IPS-15b (cell line): ENCODE results near the gene MROH9.

Source experiments
- H3K27me3 ChIP-seq: one replicate; pipeline ENCODE4 v1.6.1; 2013; ENCODE audit warnings: low read length; ENCODE audit not compliant: control insufficient read depth, insufficient read depth
- H3K36me3 ChIP-seq: one replicate; pipeline ENCODE4 v1.6.1; 2013; ENCODE audit warnings: low read length; ENCODE audit not compliant: control insufficient read depth, insufficient read depth
- H3K4me1 ChIP-seq: one replicate; pipeline ENCODE4 v1.6.1; 2013; ENCODE audit warnings: mild to moderate bottlenecking, low read length; ENCODE audit not compliant: control insufficient read depth, insufficient read depth
- H3K4me3 ChIP-seq: one replicate; pipeline ENCODE4 v1.5.1; 2013; ENCODE audit warnings: low read depth, low read length
- H3K9ac ChIP-seq: one replicate; pipeline ENCODE4 v1.6.1; 2013; ENCODE audit warnings: low read depth, mild to moderate bottlenecking, low read length
- H3K9me3 ChIP-seq: one replicate; pipeline ENCODE4 v1.6.1; 2013; ENCODE audit warnings: mild to moderate bottlenecking, low read length; ENCODE audit not compliant: control insufficient read depth, insufficient read depth

The MROH9 gene

GRCh38 chr1:171038284-171038683 lies 103.0 kb downstream of the MROH9 start:
- H3K9me3 ChIP-seq, result no peaks in the 10 kb centered on the region
- H3K9ac ChIP-seq, result no peak overlapping the region
- H3K36me3 ChIP-seq, result no peaks in the 10 kb centered on the region
- peaks cover under 1% of the 10 kb centered on the region for H3K4me1 ChIP-seq
- H3K27me3 ChIP-seq, result no peaks in the 10 kb centered on the region
- H3K4me3 ChIP-seq, result no peak overlapping the region

GRCh38 chr1:171048014-171048413 lies 112.7 kb downstream of the MROH9 start:
- no peak overlapping the region for H3K4me3 ChIP-seq
- H3K36me3 ChIP-seq, result no peaks in the 10 kb centered on the region
- H3K9ac ChIP-seq, result no peak overlapping the region
- H3K4me1 ChIP-seq, result no peaks in the 10 kb centered on the region
- no peaks in the 10 kb centered on the region for H3K9me3 ChIP-seq
- H3K27me3 ChIP-seq, result no peaks in the 10 kb centered on the region

GRCh38 chr1:171052977-171053376 lies 117.6 kb downstream of the MROH9 start:
- Histone ChIP-seq H3K27me3 (no peaks in the 10 kb centered on the region), H3K36me3 (no peaks in the 10 kb centered on the region), H3K4me1 (no peaks in the 10 kb centered on the region), H3K9ac (no peak overlapping the region), H3K9me3 (no peaks in the 10 kb centered on the region), H3K4me3 (no peak overlapping the region)

GRCh38 chr1:171055966-171056643 lies 120.8 kb downstream of the MROH9 start:
- H3K27me3 ChIP-seq, result no peaks in the 10 kb centered on the region
- H3K4me3 ChIP-seq, result no peak overlapping the region
- H3K9ac ChIP-seq, result no peak overlapping the region
- no peaks in the 10 kb centered on the region for H3K4me1 ChIP-seq
- H3K9me3 ChIP-seq, result no peaks in the 10 kb centered on the region
- H3K36me3 ChIP-seq, result no peaks in the 10 kb centered on the region

- Histone ChIP-seq H3K9me3 (no peaks in the 10 kb centered on the region), H3K27me3 (no peaks in the 10 kb centered on the region), H3K36me3 (no peaks in the 10 kb centered on the region), H3K4me3 (no peak overlapping the region), H3K9ac (no peak overlapping the region), H3K4me1 (no peaks in the 10 kb centered on the region)
These were observed 126.2 kb downstream of the MROH9 start for GRCh38 chr1:171061425-171062143.

- H3K4me3 ChIP-seq, result no peak overlapping the region
- no peaks in the 10 kb centered on the region for H3K27me3 ChIP-seq
- H3K9me3 ChIP-seq, result no peaks in the 10 kb centered on the region
- no peaks in the 10 kb centered on the region for H3K36me3 ChIP-seq
- no peak overlapping the region for H3K9ac ChIP-seq
- H3K4me1 ChIP-seq, result no peaks in the 10 kb centered on the region
These were observed 127.6 kb downstream of the MROH9 start for GRCh38 chr1:171062902-171063301.

GRCh38 chr1:171075041-171075440 lies 139.7 kb downstream of the MROH9 start:
- H3K9me3 ChIP-seq, result no peaks in the 10 kb centered on the region
- no peaks in the 10 kb centered on the region for H3K27me3 ChIP-seq
- H3K4me3 ChIP-seq, result no peak overlapping the region
- no peaks in the 10 kb centered on the region for H3K4me1 ChIP-seq
- peaks cover 2% of the 10 kb centered on the region for H3K36me3 ChIP-seq
- H3K9ac ChIP-seq, result no peak overlapping the region

GRCh38 chr1:171081314-171081753 lies 146.0 kb downstream of the MROH9 start:
- H3K27me3 ChIP-seq, result no peaks in the 10 kb centered on the region
- peaks cover 2% of the 10 kb centered on the region for H3K36me3 ChIP-seq
- H3K4me1 ChIP-seq, result no peaks in the 10 kb centered on the region
- no peak overlapping the region for H3K9ac ChIP-seq
- H3K4me3 ChIP-seq, result no peak overlapping the region
- H3K9me3 ChIP-seq, result no peaks in the 10 kb centered on the region

GRCh38 chr1:171081763-171082201 lies 146.4 kb downstream of the MROH9 start:
- Histone ChIP-seq H3K9ac (no peak overlapping the region), H3K4me3 (no peak overlapping the region), H3K27me3 (no peaks in the 10 kb centered on the region), H3K36me3 (peaks cover under 1% of the 10 kb centered on the region), H3K4me1 (no peaks in the 10 kb centered on the region), H3K9me3 (no peaks in the 10 kb centered on the region)

- no peaks in the 10 kb centered on the region for H3K27me3 ChIP-seq
- H3K4me1 ChIP-seq, result no peaks in the 10 kb centered on the region
- no peak overlapping the region for H3K9ac ChIP-seq
- no peaks in the 10 kb centered on the region for H3K9me3 ChIP-seq
- no peak overlapping the region for H3K4me3 ChIP-seq
- no peaks in the 10 kb centered on the region for H3K36me3 ChIP-seq
These were observed 147.3 kb downstream of the MROH9 start for GRCh38 chr1:171082606-171083005.

GRCh38 chr1:171083222-171083621 lies 147.9 kb downstream of the MROH9 start:
- Histone ChIP-seq H3K27me3 (no peaks in the 10 kb centered on the region), H3K4me1 (no peaks in the 10 kb centered on the region), H3K9ac (no peak overlapping the region), H3K9me3 (no peaks in the 10 kb centered on the region), H3K4me3 (no peak overlapping the region), H3K36me3 (no peaks in the 10 kb centered on the region)

GRCh38 chr1:171084091-171084490 lies 148.8 kb downstream of the MROH9 start:
- Histone ChIP-seq H3K4me3 (no peak overlapping the region), H3K9ac (no peak overlapping the region), H3K27me3 (no peaks in the 10 kb centered on the region), H3K9me3 (no peaks in the 10 kb centered on the region), H3K4me1 (no peaks in the 10 kb centered on the region), H3K36me3 (no peaks in the 10 kb centered on the region)
